K562 (cell line): Measurements from ENCODE around the gene DPP10. TPM values are rescaled to one million over a fixed set of nuclear protein-coding genes. Genes with fewer than 3 reads are reported as not detected.
A peak's percentile ranks its signal among the peaks of the same experiment; 100 is the strongest.

Source experiments
- DPF2 ChIP-seq: fragments of 450-650 bp; IDR thresholded peaks from 2 replicates; pipeline ENCODE4 v1.6.1; 2016
- ELF4 ChIP-seq: fragments of 450-650 bp; formaldehyde crosslinking; IDR thresholded peaks from 2 replicates; pipeline ENCODE4 v1.4.0; 2022; ENCODE audit warnings: missing genetic modification characterization
- EZH2 ChIP-seq: IDR thresholded peaks from 2 replicates; pipeline ENCODE4 v1.6.1; 2012; ENCODE audit warnings: low read depth, mild to moderate bottlenecking, inconsistent platforms, low read length, borderline replicate concordance
- IRF2 ChIP-seq: sonication (generic); formaldehyde crosslinking; IDR thresholded peaks from 2 replicates; pipeline ENCODE4 v1.8.1; 2022; ENCODE audit warnings: mild to moderate bottlenecking, missing genetic modification reagents
- MNT ChIP-seq, 2 experiments: fragments of 450-650 bp; conservative IDR thresholded peaks; 2 replicates each; pipeline ENCODE4 v1.6.1; 2017; ENCODE audit warnings: mild to moderate bottlenecking in 2 of 2, moderate library complexity in 2 of 2
- PKNOX1 ChIP-seq: fragments of 450-650 bp; IDR thresholded peaks from 2 replicates; pipeline ENCODE4 v1.6.1; 2016
- RAD21 ChIP-seq, 2 experiments: fragments of 250-450 bp in 1 of 2; fragments of 450-650 bp in 1 of 2; sonication (Bioruptor Pico) in 1 of 2; formaldehyde crosslinking in 1 of 2; IDR thresholded peaks in 1 of 2; conservative IDR thresholded peaks in 1 of 2; 2 replicates each; pipeline versions ENCODE4 v1.4.0 to v1.8.0; 2020 to 2022; ENCODE audit warnings: mild to moderate bottlenecking in 2 of 2, moderate library complexity in 1 of 2
- ZNF436 ChIP-seq: fragments of 250-450, 450-650 bp; sonication (Bioruptor Pico); formaldehyde crosslinking; IDR thresholded peaks from 2 replicates; pipeline ENCODE4 v1.7.0; 2020; ENCODE audit warnings: mild to moderate bottlenecking
- polyA plus RNA-seq, 8 experiments: library from polyadenylated mRNA; depleted of rRNA in 4 of 8; stranded (reverse) in 5 of 8; unstranded in 3 of 8; fragments of >200 nt; fragmentation: Nextera tagmentation in 2 of 8; fragmentation: Illumina TruSeq in 1 of 8; extraction: Ambion mirVana in 2 of 8; extraction: Trizol in 1 of 8; gene quantifications; 2 replicates each; pipeline versions ENCODE4 v1.2.1 to v1.2.3, GENCODE V29; 2011 to 2014; ENCODE audit warnings: inconsistent platforms in 1 of 8, missing spikeins in 1 of 8
- total RNA-seq, 7 experiments: library from RNA; depleted of rRNA in 6 of 7; stranded (reverse); fragments of >200 nt in 6 of 7; fragmentation: Illumina TruSeq in 2 of 7; extraction: Trizol in 2 of 7; gene quantifications; 2 replicates each; pipeline versions ENCODE4 v1.2.1 to v1.2.3, GENCODE V29; 2011 to 2021; ENCODE audit warnings: low replicate concordance in 1 of 7
- TF ChIP-seq, protein P1 (sequence below), 2 experiments: fragments of 450-650 bp; IDR thresholded peaks; 2 replicates each; pipeline ENCODE4 v1.6.1; 2016
- TF ChIP-seq, protein P2 (sequence below): fragments of 250-450 bp; sonication (Bioruptor Pico); IDR thresholded peaks from 2 replicates; pipeline ENCODE4 v1.4.0; 2020; ENCODE audit warnings: mild to moderate bottlenecking, moderate library complexity
- TF ChIP-seq, protein P3 (sequence below), 3 experiments: IDR thresholded peaks in 2 of 3; conservative IDR thresholded peaks in 1 of 3; 2 replicates each; pipeline ENCODE4 v1.5.1; 2011 to 2012; ENCODE audit warnings: low read length in 3 of 3, mild to moderate bottlenecking in 3 of 3, control low read depth in 2 of 3, improper control_type of control experiment in 1 of 3, inconsistent platforms in 1 of 3, low read depth in 1 of 3, mixed read lengths in 1 of 3, moderate library complexity in 1 of 3; ENCODE audit not compliant: insufficient read depth in 2 of 3

Gene DPP10
- total and polyA plus RNA-seq, 9 of the 15 experiments (the other 6 are each of a cell fraction or from before 2014, with no cell fraction given): not detected

- TF ChIP-seq DPF2: no peak
- TF ChIP-seq ZNF436 (CRISPR knock-in tag): no peak
- TF ChIP-seq PKNOX1: no peak
- TF ChIP-seq, protein P1, sequence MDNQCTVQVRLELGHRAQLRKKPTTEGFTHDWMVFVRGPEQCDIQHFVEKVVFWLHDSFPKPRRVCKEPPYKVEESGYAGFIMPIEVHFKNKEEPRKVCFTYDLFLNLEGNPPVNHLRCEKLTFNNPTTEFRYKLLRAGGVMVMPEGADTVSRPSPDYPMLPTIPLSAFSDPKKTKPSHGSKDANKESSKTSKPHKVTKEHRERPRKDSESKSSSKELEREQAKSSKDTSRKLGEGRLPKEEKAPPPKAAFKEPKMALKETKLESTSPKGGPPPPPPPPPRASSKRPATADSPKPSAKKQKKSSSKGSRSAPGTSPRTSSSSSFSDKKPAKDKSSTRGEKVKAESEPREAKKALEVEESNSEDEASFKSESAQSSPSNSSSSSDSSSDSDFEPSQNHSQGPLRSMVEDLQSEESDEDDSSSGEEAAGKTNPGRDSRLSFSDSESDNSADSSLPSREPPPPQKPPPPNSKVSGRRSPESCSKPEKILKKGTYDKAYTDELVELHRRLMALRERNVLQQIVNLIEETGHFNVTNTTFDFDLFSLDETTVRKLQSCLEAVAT (IDR thresholded peaks at IDR 0.05): no peak
- TF ChIP-seq IRF2: no peak
- peak; percentile 68 to 79 for TF ChIP-seq RAD21 (CRISPR knock-in tag; conservative IDR thresholded peaks at IDR 0.05 in 1 of 2, IDR thresholded peaks at IDR 0.05 in 1 of 2)
- TF ChIP-seq ELF4: no peak
- TF ChIP-seq, protein P2, sequence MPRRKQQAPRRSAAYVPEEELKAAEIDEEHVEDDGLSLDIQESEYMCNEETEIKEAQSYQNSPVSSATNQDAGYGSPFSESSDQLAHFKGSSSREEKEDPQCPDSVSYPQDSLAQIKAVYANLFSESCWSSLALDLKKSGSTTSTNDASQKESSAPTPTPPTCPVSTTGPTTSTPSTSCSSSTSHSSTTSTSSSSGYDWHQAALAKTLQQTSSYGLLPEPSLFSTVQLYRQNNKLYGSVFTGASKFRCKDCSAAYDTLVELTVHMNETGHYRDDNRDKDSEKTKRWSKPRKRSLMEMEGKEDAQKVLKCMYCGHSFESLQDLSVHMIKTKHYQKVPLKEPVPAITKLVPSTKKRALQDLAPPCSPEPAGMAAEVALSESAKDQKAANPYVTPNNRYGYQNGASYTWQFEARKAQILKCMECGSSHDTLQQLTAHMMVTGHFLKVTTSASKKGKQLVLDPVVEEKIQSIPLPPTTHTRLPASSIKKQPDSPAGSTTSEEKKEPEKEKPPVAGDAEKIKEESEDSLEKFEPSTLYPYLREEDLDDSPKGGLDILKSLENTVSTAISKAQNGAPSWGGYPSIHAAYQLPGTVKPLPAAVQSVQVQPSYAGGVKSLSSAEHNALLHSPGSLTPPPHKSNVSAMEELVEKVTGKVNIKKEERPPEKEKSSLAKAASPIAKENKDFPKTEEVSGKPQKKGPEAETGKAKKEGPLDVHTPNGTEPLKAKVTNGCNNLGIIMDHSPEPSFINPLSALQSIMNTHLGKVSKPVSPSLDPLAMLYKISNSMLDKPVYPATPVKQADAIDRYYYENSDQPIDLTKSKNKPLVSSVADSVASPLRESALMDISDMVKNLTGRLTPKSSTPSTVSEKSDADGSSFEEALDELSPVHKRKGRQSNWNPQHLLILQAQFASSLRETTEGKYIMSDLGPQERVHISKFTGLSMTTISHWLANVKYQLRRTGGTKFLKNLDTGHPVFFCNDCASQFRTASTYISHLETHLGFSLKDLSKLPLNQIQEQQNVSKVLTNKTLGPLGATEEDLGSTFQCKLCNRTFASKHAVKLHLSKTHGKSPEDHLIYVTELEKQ (CRISPR knock-in tag): no peak
- TF ChIP-seq EZH2: no peak
- TF ChIP-seq, protein P3, sequence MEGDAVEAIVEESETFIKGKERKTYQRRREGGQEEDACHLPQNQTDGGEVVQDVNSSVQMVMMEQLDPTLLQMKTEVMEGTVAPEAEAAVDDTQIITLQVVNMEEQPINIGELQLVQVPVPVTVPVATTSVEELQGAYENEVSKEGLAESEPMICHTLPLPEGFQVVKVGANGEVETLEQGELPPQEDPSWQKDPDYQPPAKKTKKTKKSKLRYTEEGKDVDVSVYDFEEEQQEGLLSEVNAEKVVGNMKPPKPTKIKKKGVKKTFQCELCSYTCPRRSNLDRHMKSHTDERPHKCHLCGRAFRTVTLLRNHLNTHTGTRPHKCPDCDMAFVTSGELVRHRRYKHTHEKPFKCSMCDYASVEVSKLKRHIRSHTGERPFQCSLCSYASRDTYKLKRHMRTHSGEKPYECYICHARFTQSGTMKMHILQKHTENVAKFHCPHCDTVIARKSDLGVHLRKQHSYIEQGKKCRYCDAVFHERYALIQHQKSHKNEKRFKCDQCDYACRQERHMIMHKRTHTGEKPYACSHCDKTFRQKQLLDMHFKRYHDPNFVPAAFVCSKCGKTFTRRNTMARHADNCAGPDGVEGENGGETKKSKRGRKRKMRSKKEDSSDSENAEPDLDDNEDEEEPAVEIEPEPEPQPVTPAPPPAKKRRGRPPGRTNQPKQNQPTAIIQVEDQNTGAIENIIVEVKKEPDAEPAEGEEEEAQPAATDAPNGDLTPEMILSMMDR (IDR thresholded peaks at IDR 0.05 in 2 of 3, conservative IDR thresholded peaks at IDR 0.05 in 1 of 3; ENCODE audit: insufficient read depth in 2 of 3, low read depth in 1 of 3, low read length in 3 of 3): peak in 2 of 3 experiments; percentile 48 to 52; a peak in 4 of 6 replicates
- TF ChIP-seq MNT (conservative IDR thresholded peaks at IDR 0.05): 0 out of 4 replicates have a peak, but pooled peaks of 1 of the 2 experiments have one; percentile 19
- TF ChIP-seq, all 486 proteins: peak for 5
These were observed 108.7 kb downstream of the DPP10 start (continued) for GRCh38 chr2:114550895-114551793.
